GM18870 (cell line): ENCODE results near the gene IL33.

ENCODE experiments used
- ATAC-seq: cut with Tn5 transposase; IDR thresholded peaks from one replicate; pipeline ENCODE4 v1.9.1; 2021; ENCODE audit warnings: moderate library complexity; ENCODE audit not compliant: unreplicated experiment

IL33 gene

DNA sequence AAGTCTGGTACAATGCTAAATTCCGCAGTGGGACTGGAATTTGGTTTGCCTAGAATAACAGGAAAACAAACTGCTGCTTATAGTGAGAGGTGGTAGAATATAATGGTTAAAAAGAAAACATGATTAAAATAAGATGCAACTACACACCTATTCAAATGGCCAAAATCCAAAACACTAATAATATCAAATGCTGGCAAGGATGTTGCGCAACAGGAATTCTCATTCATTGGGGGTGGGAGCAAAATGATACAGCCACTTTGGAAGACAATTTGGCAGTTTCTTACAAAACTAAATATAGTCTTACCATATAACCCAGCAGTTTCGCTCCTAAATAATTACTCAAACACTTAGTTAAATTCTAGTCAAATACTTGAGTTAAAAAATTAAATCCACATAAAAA lies 61.8 kb downstream of the IL33 start:
- ATAC-seq = no peak

DNA sequence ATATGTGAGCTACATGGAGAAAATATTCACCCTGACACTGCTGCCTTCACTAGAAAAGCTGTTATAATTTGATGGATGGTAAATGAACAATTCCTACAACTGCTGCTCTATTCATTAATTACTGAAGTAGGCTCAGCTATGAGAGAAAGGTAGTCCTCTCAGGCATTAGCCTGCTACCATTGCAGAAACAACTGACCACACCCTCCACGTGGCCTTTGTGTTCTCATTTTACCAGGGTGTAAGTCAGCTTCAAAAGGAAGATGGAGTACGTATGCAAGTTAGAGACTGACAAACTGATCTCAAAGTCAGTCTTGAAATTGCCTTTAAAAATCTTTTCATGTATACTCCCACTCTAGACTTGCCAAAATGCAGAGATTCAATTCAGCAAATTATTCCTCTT lies 86.3 kb downstream of the IL33 start:
- no peak for ATAC-seq

DNA sequence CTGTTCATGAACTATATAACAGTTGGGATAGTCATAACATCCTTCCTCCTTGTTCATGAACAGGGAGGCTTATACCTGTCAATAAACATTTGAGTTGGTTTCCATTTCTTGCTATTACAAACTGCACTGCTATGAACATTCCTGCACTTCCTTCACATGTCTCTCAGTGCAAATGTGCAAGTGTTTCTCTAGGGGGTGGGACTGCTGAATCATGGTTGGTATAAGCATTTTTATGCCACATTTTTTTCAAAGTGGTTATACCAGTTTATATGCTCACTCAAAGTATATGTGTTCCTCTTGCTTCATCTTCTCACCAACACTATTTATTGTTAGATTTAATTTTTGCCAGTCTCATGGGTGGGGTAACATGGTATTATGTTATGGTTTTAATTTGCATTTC lies 86.8 kb downstream of the IL33 start:
- ATAC-seq = no peak

GRCh38 chr9:6304232-6304631 lies 88.6 kb downstream of the IL33 start:
- ATAC-seq = no peak

- ATAC-seq = no peak
These were observed 90.5 kb downstream of the IL33 start for GRCh38 chr9:6305954-6306563.
